NCI-H446 treated with DMSO at 0.1 percent for 48 hours (cell line): ENCODE results near the gene NEUROG2.
"Not testable (repeated sequence)": the region's sequence is repeated elsewhere in the genome, so short reads cannot be mapped to it uniquely, and the experiment has no call there.

Source experiments
- DNase-seq: peaks from one replicate; lab custom pipeline; 2025; lab: John Stamatoyannopoulos, UW

The NEUROG2 gene

DNA sequence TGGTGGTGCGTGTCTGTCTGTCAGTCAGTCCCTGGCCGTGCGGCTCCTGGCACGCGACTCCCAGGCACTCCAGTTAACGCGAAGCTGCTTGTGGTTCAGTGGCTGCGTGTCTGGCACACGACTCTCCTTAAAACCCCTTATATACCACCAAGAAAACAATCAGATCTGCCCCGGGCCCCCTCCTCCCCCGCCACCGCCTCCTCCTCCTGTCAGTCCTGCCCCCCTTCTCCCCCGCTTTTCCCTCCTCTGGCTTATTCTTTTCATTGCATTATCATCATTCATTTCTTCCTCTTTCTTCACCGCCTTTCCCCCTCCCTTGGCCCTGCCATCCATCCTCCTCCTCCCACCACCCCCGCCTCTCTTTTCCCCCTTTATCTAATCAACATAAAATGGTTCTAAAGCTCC, at the start of gene NEUROG2:
Gene NEUROG2 (minus strand): TSS at position 115 of the 405 bp plus-strand sequence. CDS start 705 bp downstream, outside the sequence.
- no peak for DNase-seq

DNA sequence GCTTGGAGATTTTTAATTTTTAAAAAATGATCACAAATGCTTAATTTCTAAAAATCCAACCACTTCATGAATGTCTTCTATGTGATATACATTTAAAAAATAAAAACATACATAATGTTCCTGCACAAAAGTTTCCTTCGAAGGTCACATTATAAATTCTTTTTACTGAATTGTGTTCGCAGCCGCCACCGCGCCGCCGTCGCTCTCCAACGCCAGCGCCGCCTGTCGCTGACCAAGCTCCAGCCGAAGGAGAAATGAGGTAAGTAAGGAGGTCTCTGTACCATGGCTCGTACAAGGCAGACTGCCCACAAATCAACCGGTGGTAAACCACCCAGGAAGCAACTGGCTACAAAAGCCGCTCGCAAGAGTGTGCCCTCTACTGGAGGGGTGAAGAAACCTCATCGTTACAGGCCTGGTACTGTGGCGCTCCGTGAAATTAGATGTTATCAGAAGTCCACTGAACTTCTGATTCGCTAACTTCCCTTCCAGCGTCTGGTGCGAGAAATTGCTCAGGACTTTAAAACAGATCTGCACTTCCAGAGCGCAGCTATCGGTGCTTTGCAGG, 48.8 kb upstream of the NEUROG2 start:
- DNase-seq: no peak

DNA sequence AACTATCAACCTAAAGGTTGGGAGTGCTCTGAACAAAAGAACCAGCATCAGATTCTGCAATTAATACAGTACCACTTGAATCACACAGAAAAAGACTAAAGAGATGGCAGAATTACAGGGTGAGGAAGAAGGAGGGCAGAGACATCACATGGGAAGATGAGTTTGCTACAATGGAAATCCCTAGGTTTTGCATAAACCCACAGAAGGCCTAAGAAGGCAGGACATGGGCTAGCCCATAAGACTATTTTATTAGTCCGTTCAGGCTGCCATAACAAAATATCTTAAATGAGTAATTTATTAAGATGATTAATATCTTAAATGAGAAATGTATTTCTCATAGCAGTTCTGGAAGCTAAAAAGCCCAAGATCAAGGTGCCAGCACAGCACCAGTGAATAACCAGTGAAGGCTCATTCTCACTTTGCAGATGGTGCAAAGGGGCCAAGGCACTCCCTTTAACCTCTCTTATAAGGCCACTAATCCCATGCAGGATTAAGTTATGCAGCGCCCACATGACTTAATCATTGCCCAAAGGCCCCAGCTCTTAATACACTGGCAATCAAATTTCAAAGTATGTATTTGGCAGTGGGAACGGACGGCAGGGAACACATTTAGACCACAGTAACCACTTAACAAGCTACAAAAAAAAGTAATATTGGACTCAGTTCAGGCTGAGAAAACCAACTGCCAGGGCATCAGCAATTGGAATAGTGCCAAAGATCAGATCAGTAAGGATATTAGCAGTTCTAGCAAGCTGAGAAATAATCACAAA, 47.6 kb upstream of the NEUROG2 start:
- peak; percentile 70 for DNase-seq

DNA sequence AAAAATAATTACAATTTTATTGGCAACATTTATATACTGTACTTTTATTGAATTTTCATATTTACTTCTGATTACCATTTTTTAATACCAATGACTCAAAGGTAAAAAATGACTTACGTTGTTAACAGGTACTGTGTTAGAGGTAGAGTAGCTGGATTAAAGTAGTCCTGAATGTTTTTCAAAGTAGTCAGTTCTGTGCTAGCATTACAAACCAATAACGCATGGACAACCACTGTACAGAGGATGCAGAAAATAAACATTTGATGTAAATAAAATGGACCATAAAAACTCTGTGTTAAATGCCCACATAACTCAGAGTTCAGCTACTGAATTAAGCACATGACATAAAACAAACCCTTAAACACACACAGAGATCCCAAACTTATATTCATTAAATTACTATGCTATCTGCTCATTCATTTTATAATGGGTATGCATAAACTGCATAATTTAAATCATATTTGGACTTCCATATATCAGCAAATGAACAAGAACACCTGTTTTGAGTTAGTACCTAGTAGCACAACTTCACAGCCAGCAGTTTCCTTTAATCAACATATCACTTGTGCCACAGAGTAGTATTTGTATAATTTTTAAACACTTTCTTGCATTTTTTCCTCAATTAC, 46.4 kb upstream of the NEUROG2 start:
- DNase-seq: no peak

DNA sequence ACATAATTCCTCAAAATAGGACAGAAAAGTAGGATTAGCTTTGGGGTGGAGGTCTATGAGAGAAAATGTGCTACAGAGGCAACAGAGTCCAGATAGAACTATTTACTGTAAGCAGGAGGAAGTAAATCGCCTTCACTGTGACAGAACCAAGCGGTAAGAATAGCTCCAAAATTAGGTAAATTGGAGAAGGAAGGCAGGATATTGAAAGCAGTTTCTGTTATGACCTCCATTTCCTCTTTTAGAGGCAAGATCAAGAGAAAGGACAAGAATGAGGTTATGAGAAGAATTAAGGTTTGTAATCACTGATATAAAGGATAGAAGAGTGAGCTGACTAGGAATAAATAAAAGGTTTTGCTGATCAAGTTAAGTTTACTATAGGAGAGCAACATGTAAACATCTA, 44.1 kb upstream of the NEUROG2 start:
- DNase-seq: no peak

DNA sequence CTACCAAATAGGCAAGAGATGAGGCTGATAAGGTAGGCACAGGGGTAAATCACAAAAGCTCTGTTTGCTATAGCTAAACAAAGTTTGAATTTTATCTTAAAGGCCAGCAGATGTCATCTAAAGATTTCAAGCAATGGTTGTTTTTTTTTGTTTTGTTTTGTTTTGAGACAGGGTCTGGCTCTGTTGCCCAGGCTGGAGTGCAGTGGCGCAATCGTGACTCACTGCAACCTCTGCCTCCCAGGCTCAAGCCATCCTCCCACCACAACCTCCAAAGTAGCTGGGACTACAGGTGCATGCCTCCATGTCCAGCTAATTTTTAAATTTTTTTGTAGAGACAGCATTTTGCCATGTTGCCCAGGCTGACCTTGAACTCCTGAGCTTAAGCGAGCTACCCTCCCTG, 43.1 kb upstream of the NEUROG2 start:
- DNase-seq: no peak

DNA sequence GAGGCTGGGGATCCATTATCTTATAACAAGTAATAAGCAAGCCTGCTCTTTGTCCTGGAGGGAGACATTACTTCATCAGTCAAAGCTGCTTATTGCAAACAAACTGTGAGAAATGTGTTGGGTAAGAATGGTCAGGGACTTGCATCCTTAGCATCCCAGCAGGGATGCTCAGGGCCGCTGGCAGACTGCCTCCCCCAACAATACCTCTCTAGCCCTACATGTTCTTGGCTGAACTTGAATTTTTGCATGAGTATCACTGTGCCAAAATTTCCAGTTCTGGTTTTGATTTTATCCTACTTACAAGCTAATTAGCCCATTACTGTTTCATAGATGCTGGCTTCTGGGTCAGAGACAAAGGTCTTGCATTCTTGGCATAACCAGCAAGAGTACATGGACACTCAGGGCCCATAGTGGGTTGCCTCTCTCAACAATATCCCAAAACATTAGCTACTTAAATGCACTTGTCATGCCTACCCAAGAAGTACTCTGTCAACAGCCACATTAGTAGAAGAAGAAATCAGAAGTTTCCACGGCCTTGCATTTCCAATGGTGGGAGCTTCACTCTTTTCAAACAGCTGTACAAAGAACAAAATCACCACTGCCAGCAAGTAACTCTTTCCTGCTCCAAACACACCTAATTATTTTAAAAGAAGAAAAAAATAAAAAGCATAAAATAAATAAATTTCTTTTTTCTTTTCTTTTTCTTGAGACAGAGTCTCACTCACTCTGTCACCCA, 41.9 kb upstream of the NEUROG2 start:
- DNase-seq: peak; percentile 19

DNA sequence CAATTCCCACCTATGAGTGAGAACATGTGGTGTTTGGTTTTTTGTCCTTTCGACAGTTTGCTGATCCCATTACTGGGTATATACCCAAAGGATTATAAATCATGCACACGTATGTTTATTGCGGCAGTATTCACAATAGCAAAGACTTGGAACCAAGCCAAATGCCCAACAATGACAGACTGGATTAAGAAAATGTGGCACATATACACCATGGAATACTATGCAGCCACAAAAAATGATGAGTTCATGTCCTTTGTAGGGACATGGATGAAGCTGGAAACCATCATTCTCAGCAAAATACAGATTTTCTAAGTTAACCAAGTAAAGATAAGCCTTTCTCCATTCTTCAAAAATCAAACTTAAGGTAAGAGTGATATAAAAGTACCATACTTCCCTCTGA, 38.3 kb upstream of the NEUROG2 start:
- not testable (repeated sequence) for DNase-seq

DNA sequence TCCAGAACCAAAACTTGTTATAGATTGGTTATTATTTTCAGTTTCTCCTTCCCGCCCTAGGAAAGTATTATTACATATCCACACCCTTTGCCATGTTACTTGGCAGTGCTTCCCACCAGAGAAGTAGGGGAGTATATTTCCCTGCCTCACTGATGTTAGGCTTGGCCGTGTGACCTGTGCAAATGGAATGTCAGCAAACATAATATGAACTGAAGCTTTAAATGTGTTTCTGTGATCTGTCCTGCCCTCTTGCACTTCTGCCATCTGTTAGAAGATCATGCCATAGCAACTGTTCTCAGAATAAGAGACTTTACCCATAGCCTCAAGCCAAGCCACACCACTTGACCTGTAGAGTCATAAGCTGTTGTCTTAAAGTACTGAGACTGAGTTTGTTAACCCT, 36.7 kb upstream of the NEUROG2 start:
- no peak for DNase-seq

DNA sequence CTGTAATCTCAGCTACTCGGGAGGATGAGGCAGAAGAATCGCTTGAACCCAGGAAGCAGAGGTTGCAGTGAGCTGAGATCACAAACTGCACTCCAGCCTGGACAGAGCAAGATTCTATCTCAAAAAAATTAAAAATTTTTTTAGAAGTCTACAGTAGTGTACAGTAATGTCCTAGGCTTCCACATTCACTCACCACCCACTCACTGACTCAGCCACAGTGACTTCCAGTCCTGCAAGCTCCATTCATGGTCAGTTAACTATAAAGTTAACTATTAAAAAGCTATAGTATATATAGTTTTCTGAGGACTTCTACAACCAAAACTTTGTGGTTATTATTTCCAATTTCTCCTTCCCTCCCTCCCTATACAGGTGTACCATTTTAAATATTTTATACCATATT, 34.7 kb upstream of the NEUROG2 start:
- DNase-seq: no peak

DNA sequence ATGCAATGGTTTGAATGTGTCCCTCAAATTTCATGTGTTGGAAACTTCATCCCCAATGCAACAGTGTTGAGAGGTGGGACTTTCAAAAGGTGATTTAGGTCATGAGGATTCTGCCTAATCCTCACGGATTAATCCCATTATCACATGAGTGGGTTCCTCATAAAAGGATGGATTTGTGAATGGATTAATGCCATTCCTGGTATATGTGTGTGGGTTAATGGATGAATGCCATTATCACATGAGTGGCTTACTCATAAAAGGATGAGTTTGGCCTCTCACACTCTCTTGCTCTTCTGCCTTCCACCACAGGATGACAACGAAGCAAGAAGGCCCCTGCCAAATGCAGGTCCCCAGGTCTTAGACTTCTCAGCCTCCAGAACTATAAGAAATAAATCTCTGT, 30.5 kb upstream of the NEUROG2 start:
- DNase-seq: no peak

DNA sequence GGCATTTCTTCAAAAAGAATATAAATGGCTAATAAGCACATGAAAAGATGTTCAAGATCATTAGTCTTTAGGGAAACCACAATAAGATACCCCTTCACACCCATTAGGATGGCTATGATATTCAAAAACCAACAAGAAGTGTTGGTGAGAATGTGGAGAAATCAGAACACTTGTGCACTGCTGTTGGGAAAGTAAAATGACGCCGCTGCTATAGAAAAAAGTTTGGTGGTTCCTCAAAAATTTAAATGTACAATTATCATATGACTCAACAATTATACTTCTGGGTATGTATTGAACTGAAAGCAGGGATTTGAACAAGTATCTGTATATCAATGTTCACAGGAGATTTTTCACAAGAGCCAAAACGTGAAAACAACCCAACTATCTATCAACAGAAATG, 29.4 kb upstream of the NEUROG2 start:
- DNase-seq: no peak

DNA sequence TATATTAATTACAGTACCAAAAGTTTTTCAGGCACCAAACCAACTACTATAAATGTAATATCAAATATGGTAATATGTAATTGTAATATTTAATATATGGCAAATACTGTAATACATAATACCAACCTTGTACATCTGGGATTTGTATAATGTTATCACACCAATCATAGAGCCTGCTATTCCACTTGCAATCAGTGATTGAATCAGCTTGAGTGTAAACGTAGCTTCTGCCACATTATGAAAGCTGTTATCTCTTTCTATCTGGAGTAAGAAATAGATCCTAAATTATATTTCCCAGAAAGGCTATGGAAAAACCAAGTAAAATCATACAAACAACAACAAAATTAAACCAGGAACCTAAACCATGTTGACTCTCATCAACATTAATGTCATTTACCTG, 24.7 kb upstream of the NEUROG2 start:
- DNase-seq: no peak

DNA sequence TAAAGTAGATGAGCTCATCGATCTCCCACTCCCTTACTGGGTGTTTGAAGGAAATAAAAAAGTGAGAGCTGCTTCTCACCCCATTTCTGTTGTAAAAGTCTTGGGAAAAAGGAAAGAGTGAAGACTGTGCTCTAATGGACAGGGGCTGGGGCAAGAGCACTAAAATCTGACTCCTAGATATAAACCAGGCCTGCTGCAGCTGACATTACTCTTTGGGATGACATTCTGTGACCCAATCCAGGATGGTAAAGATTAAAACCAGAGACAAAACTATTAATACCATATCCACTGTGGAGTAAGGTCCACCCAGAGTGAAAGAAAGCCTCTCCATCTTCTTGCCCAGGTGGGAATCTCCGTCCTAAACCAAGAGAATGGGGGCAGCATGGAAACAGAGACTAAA, 20.1 kb upstream of the NEUROG2 start:
- DNase-seq: no peak

DNA sequence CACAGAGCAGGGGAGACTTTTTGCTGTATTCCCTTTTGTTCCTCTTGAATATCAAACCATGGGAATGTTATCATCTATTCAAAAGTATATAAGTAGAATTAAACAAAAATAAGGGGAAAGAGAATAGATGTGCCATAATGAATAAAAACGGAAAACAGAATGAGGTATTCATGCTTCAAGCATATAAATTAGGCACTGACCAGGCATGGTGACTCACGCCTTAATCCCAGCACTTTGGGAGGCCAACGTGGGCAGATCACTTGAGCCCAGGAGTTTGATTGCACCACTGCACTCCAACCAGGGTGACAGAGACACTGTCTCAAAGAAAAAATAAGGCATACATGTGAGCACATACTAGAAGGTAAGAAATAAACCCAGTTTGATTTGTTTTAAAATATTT, 16.3 kb upstream of the NEUROG2 start:
- no peak for DNase-seq

DNA sequence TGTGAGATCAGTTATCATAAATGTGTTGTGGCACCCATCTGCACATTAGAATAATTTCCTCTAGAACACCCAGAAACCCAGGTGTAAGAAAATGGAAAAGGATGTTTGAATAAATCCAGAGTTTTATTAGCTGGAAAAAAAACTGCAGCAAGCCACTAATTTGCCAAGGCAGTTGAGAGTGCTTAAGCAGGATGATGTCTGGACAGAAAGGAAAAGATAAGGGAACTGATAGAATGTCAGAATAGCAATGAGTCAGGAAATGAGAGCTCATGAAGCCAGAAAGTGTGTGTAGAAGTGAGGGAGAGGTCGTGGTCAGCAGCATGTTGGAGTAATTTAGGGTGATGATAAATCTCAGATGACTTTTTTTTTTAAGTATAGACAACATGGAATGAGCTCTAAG, 15.2 kb upstream of the NEUROG2 start:
- no peak for DNase-seq

DNA sequence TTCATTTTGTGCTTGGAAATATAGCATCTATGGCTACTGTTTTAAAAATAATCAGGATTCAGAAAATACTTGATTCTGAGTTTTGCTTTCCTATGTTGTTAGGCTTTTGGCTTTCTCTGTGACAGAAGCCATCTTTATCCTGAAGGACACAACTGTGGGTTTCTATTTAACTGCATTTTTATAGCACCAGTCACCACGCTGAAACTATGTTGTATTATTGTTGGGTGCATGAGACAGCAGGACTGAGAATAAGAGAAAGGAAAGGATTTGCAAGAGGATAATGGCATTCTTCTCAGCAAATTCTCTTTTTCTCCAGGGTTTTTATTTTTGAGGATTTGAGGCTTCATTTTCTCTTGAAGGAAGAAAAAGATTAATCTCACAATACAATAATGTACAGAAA, 10.1 kb upstream of the NEUROG2 start:
- no peak for DNase-seq

DNA sequence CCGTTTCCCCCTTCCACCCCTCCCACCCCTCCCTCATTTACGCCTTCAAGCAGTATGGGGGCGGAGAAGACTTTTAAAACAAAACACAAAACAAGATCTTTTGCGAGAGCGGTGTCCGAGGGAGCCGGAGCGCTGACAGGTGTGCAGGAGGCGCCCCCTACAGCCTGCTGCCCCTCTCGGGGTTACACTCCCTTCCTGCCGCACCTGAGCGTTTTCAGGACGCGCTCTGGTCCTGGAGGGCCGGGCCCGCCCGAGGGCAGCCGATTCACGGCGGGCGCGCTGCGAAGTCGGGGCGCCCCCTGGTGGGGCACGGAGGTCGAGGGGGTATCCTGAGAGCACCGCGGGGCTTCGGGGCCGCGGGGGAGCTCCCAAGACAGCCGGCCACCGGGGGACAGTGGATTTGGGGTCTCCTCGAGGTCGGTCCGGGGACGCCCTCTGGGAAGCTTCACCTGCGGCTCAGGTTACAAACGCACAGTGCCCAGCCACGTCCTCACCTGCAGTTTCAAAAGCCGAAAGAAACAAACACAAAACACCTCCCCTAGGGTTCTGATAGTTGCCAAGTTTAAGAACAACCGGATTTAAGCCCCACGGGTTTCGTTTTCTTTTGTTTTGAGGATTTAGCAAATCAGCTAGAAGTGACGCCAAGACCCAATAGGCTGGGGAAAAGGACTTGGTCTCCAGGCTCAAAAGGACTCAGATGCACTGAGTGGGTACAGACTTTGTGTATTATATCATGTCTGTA, 8.0 kb upstream of the NEUROG2 start:
- no peak for DNase-seq

DNA sequence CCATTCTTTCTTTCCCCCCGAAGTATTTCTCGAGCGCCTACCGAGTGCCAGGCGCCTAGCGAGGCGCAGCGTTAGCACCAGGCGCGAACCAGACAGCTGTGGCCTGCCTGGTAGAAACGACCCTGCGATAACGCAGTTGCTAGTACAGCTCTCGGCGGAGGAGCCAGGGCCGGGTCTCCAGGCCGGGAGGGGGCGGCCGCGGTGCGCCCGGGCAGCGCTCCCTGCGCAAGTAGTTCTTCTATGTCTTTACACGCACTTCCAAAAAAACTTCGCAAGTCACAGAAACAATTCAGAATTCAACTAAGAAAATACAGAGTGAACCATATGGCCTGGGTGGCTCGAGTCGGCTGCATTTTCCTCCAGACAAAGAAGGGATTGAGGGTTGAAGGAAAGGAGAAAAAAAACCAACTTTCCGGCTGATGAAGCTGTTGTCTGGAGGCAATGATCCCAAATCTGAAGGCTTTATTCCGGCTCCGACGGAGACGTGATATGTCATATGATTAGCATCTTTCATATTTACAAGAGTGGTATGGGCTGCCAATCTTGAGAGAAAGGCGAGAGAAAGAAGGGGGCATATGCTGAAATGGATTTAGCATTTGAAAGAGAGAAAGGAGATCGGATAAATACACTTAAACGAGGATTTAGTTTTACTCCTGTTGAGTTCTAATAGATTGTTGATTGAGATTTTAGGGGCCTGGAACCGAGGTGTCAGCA, 7.2 kb upstream of the NEUROG2 start:
- no peak for DNase-seq

DNA sequence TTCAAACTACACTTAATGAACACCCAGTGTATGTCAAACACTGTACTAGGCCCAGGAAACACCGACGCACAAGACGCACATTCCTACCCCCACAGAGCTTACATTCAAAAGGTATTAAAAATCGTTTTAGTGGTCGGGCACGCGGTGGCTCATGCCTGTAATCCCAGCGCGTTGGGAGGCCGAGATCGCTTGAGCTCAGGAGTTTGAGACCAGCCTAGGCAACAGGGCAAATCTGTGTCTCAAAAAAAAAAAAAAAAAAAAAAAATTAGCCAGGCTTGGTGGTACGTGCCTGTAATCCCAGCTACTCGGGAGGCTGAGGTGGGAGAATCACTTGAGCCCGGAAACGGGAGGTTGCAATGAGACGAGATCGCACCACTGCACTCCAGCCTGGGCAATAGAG, 6.5 kb upstream of the NEUROG2 start:
- DNase-seq: not testable (repeated sequence)
